C4-2B (cell line): Measurements from ENCODE around the gene HLX.

Source experiments
- CTCF ChIP-seq: fragments of 450-650 bp; conservative IDR thresholded peaks from 2 replicates; pipeline ENCODE4 v1.5.1; 2017; ENCODE audit warnings: mild to moderate bottlenecking
- ZFX ChIP-seq: fragments of 450-650 bp; IDR thresholded peaks from 2 replicates; pipeline ENCODE4 v1.6.1; 2017

GRCh38 chr1:220873087-220873486, 6.2 kb upstream of the HLX start:
- TF ChIP-seq CTCF (no peak), ZFX (no peak)
